ENCODE measurements around the gene ZMYND8. TPM values are rescaled to one million over a fixed set of nuclear protein-coding genes. Genes with fewer than 3 reads are reported as not detected.
"Not testable (repeated sequence)": the region's sequence is repeated elsewhere in the genome, so short reads cannot be mapped to it uniquely, and the experiment has no call there.

The ZMYND8 gene
- total RNA-seq, 2 experiments from 2014 or later: 30.3 to 33.0 TPM

DNA sequence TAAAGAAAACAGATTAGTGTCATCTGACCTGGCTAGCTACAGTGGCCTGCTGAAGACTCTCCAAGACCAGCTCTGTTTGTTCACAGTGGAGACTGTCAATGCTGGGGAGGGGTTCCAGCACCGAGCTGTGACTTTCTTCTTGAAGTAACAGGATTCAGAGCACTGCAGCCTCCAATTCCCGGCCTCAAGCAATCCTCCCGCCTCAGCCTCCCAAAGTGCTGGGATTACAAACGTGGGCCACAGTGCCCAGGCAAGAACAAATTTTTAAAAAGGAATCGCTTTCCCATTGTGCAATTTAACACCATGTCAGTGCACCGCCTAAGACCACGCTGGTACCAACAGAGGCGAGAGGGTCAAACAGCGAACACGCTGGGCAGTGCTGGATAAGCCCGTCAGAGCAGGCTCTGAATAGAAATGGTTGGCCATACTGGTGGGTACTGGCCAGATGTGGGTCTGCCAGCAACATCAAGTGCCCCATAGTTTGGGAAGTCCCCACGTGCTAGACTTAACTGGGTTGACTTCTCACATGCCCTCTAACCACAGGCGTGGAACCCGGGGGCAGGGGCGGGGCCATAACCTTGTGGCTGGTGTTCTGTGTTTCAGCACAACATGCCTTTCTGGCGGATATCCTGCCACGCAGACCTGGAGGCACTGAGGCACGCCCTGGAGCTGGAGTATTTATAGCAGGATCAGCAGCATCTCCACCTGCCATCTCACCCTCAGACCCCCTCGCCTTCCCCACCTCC, 168.9 kb downstream of the ZMYND8 start:
- H3K27me3 Mint-ChIP-seq (ENCODE audit: low read depth): peaks cover 16% of the 10 kb centered on the region

DNA sequence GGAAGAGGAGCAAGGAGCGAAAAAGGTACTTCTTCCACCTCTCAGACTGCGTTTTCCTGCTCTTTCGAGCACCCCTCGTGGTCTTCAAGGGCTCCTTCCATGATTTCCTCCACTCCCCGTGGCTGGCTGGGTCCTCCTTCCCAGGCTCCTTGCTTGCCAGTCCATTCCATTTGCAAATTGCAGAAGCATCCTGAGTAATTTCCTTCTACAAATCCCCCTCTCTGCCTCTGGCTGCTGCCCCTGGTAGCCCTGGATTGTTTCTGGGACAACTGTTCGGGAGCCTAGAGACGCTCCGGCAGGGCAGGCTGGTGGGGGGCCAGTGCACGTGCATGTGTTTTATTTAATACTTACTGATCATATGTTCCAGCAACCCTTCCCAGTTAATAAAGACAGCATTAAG, 173.1 kb downstream of the ZMYND8 start:
- no peaks in the 10 kb centered on the region for H3K9me3 Mint-ChIP-seq
- CTCF ChIA-PET: no interaction called here
- no peak overlapping the region for H3K4me3 Mint-ChIP-seq
- no peaks in the 10 kb centered on the region for H3K36me3 Mint-ChIP-seq (ENCODE audit: low read depth)
- H3K4me1 Mint-ChIP-seq (ENCODE audit: low read depth): peaks cover 2% of the 10 kb centered on the region
- DNase-seq: no peak
- intact Hi-C loops (cut with micrococcal nuclease): no loop called here
- no peak overlapping the region for H3K27ac Mint-ChIP-seq
- peaks cover 2% of the 10 kb centered on the region for H3K27me3 Mint-ChIP-seq (ENCODE audit: low read depth)

More for the DNA sequence above, 168.9 kb downstream of the ZMYND8 start:
- Mint-ChIP-seq H3K36me3 (ENCODE audit: low read depth) (no peaks in the 10 kb centered on the region), H3K9me3 (no peaks in the 10 kb centered on the region), H3K4me3 (no peak overlapping the region), H3K27ac (no peak overlapping the region), H3K4me1 (ENCODE audit: low read depth) (peaks cover 9% of the 10 kb centered on the region)
- CTCF ChIA-PET: interaction anchor here (0.7 kb wide), 1 partner anchor 120 kb away, joined by 5 read pairs; no protein-coding TSS in a partner anchor
- intact Hi-C loops (cut with micrococcal nuclease): no loop called here
- peak; percentile 15 for DNase-seq

DNA sequence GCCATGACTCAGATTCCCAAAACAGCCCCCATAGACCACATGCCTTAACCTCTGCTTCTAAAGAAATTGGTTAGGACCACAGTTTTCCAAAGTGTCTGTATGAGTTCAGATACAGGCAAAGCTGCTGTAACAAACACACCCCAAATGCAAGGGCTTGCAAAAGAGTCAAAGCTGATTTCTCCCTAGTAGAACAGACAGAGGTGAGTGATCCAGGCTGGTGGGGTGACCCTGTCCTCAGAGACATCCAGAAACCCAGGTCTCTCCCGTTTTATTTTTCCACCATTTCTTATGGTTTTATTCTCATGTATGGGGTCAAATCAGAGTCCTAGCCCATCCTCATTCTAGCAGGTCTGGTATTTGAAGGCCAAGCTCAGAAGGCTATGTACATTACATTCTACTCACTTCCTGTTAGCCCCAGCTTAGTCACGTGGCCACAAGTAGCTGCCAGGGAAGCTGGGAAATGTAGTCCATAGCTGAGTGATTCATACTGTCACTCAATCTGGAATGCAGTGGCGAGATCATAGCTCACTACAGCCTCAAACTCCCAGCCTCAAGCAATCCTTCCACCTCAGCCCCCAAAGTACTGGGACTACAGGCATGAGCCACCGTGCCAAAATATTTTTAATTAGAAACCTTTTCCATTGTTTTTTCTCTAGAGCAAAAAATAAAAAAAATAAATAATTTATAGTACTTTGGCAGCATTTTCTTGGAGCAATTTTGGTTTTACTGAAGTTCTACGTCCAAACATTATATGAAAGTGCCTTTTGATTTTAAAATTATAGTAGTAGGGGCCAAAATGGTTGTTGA, 175.2 kb downstream of the ZMYND8 start:
- DNase-seq: peak; percentile 24
- H3K36me3 Mint-ChIP-seq (ENCODE audit: low read depth): no peaks in the 10 kb centered on the region
- CTCF ChIA-PET: interaction anchor here (0.7 to 1.3 kb wide), 3 partner anchors 15 to 90 kb away, joined by 3 to 5 read pairs (median 3); no protein-coding TSS in a partner anchor

DNA sequence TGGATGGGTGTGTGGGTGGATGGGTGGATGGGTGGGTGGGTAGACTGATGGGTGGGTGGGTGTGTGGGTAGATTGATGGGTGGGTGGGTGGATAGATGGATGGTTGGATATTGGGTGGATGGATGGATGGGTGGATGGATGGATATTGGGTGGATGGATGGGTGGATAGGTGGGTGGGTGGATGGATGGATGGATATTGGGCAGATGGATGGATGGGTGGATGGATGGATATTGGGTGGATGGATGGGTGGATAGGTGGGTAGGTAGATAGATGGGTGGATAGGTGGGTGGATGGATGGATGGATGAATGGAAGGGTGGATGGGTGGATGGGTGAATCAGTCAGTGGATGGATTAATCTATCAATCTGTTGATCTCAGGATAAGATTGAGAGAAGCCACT, 177.2 kb downstream of the ZMYND8 start:
- CTCF ChIA-PET: no interaction called here
- no peaks in the 10 kb centered on the region for H3K36me3 Mint-ChIP-seq (ENCODE audit: low read depth)
- no peak overlapping the region for H3K4me3 Mint-ChIP-seq

More for the DNA sequence above, 175.2 kb downstream of the ZMYND8 start:
- Mint-ChIP-seq H3K4me1 (ENCODE audit: low read depth) (no peaks in the 10 kb centered on the region), H3K27me3 (ENCODE audit: low read depth) (no peaks in the 10 kb centered on the region), H3K9me3 (no peaks in the 10 kb centered on the region), H3K4me3 (no peak overlapping the region), H3K27ac (no peak overlapping the region)
- intact Hi-C loops (cut with micrococcal nuclease): no loop called here

DNA sequence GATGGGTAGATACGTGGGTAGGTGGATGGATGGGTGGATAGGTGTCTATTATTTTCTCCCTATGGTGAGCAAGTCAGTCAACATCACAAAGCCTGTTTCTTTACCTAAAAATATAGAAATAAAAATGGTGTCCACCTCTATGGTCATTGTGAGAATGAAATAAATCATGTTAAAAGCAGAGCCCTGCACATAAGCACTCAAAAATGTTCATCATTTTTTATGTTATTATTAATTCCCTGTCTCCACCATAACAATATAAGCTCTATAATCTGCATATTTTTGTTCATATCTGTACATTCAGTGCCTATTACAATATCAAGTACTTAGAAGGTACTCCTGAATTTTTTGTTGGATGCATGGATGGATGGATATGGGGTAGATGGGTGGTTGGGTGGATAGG, 177.6 kb downstream of the ZMYND8 start:
- no peaks in the 10 kb centered on the region for H3K4me1 Mint-ChIP-seq (ENCODE audit: low read depth)
- H3K36me3 Mint-ChIP-seq (ENCODE audit: low read depth): no peaks in the 10 kb centered on the region
- H3K27ac Mint-ChIP-seq: no peak overlapping the region
- CTCF ChIA-PET: no interaction called here
- no peak for DNase-seq
- intact Hi-C loops (cut with micrococcal nuclease): no loop called here
- H3K9me3 Mint-ChIP-seq: no peaks in the 10 kb centered on the region
- no peaks in the 10 kb centered on the region for H3K27me3 Mint-ChIP-seq (ENCODE audit: low read depth)
- no peak overlapping the region for H3K4me3 Mint-ChIP-seq

More for the DNA sequence above, 177.2 kb downstream of the ZMYND8 start:
- no peaks in the 10 kb centered on the region for H3K4me1 Mint-ChIP-seq (ENCODE audit: low read depth)
- intact Hi-C loops (cut with micrococcal nuclease): no loop called here
- H3K27me3 Mint-ChIP-seq (ENCODE audit: low read depth): no peaks in the 10 kb centered on the region
- H3K9me3 Mint-ChIP-seq: no peaks in the 10 kb centered on the region
- no peak for DNase-seq
- no peak overlapping the region for H3K27ac Mint-ChIP-seq

DNA sequence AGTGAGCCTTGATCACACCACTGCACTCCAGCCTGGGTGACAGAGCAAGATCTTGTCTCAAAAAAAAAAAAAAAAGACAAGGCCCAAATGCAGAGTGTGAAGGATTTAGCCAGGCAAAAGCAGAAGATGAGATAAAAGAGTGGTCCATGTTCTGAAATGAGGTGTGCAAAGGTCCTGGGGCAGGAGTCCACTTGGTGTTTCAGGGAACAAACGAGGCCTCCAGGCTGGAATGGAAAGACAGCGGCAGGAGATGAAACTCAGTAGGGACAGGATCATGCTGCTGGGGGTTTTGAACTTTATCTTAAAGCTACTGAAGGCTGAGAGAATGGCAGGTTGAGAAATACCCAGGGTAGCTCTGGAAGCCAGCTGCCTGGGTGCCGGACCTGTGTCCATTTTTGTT, 178.2 kb downstream of the ZMYND8 start:
- CTCF ChIA-PET: interaction anchor here (0.7 kb wide), 1 partner anchor 1442 kb away, joined by 3 read pairs; no protein-coding TSS in a partner anchor
- Mint-ChIP-seq H3K9me3 (no peaks in the 10 kb centered on the region), H3K4me3 (no peak overlapping the region), H3K4me1 (ENCODE audit: low read depth) (no peaks in the 10 kb centered on the region), H3K36me3 (ENCODE audit: low read depth) (no peaks in the 10 kb centered on the region), H3K27ac (no peak overlapping the region), H3K27me3 (ENCODE audit: low read depth) (no peaks in the 10 kb centered on the region)
- intact Hi-C loops (cut with micrococcal nuclease): no loop called here
- no peak for DNase-seq

DNA sequence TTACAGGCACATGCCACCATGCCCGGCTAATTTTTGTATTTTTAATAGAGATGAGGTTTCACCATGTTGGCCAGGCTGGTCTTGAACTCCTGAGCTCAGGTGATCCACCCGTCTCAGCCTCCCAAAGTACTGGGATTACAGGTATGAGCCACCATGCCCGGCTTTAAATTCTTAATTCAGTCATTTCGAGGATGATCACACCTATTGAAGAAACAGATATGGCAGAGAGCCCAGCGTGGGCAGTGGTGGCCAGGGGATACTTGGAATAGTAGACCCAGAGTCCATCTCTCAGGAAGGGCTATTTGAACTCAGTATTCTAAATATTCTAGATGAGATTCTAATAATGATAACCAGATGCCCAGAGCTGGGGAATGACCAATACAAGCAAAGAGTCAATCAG, 180.3 kb downstream of the ZMYND8 start:
- H3K27me3 Mint-ChIP-seq (ENCODE audit: low read depth); H3K4me3 Mint-ChIP-seq; H3K9me3 Mint-ChIP-seq; H3K36me3 Mint-ChIP-seq (ENCODE audit: low read depth); H3K27ac Mint-ChIP-seq; DNase-seq; intact Hi-C loops (cut with micrococcal nuclease); H3K4me1 Mint-ChIP-seq (ENCODE audit: low read depth): not testable (repeated sequence)
- CTCF ChIA-PET: interaction anchor here (0.6 kb wide), 1 partner anchor 56 kb away, joined by 5 read pairs; no protein-coding TSS in a partner anchor

DNA sequence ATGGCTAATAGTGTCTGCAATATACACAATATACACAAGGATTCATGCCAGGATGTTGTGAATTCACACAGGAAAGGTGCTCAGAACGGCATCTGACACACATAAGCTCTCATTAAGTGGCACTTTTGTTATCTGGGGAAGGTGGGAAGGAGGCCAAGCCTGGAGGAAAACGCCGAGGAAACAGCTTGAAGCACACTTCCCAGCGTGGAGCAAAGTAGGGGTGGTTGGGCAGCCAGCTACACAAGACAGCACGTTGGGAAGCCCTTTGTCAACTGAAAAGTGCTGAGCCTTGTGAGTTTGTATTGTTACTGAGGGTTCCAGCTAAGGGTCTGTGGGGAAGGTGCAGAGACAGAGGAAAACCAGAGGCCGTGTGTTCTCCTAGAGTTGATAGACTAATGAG, 181.0 kb downstream of the ZMYND8 start:
- H3K27ac Mint-ChIP-seq: no peak overlapping the region
- no peaks in the 10 kb centered on the region for H3K4me1 Mint-ChIP-seq (ENCODE audit: low read depth)
- no peak for DNase-seq
- CTCF ChIA-PET: no interaction called here
- H3K4me3 Mint-ChIP-seq: no peak overlapping the region
- H3K9me3 Mint-ChIP-seq: no peaks in the 10 kb centered on the region
- H3K27me3 Mint-ChIP-seq (ENCODE audit: low read depth): no peaks in the 10 kb centered on the region
- no peaks in the 10 kb centered on the region for H3K36me3 Mint-ChIP-seq (ENCODE audit: low read depth)
- intact Hi-C loops (cut with micrococcal nuclease): no loop called here

DNA sequence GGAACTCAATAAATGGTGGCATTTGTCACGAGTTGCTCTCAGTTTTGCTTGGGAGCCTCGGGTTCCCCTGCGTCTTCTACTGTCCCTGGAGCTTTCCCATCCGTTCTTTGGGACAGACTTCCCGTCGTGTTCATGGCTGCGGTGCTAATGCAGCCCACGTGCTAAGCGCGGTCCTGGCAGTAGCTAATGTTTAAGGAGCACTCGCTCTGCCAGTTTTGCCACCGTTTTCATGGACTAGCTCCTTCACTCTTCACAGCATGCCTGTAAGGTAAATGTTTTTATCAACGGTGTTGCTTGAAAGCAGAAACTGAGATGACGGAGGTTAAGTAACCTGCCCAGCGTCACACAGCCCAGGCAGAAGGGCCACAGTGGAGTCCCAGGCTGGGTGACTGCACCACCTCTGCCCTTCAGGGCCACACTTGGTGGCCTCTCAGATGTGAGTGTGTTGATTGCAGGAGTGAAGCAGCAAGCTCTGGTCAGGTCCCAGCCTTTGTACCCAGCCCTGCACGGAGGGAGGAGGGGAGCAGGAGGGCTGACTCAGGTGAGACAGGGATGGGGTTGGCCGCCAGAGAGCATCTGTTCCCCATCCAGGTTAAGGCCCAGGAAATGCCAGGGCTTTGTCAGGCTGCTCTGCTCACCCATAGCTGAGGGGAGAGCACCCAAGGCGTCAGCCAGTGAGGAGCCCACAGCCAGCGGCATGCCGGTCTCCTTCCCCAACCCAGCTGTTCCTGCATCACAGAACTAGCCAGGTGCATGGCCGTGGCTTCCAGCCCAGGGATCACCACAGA, 181.8 kb downstream of the ZMYND8 start:
- DNase-seq: no peak
- Mint-ChIP-seq H3K27me3 (ENCODE audit: low read depth) (no peaks in the 10 kb centered on the region), H3K36me3 (ENCODE audit: low read depth) (no peaks in the 10 kb centered on the region), H3K4me1 (ENCODE audit: low read depth) (no peaks in the 10 kb centered on the region), H3K4me3 (no peak overlapping the region), H3K27ac (no peak overlapping the region), H3K9me3 (no peaks in the 10 kb centered on the region)
- intact Hi-C loops (cut with micrococcal nuclease): no loop called here
- CTCF ChIA-PET: no interaction called here

DNA sequence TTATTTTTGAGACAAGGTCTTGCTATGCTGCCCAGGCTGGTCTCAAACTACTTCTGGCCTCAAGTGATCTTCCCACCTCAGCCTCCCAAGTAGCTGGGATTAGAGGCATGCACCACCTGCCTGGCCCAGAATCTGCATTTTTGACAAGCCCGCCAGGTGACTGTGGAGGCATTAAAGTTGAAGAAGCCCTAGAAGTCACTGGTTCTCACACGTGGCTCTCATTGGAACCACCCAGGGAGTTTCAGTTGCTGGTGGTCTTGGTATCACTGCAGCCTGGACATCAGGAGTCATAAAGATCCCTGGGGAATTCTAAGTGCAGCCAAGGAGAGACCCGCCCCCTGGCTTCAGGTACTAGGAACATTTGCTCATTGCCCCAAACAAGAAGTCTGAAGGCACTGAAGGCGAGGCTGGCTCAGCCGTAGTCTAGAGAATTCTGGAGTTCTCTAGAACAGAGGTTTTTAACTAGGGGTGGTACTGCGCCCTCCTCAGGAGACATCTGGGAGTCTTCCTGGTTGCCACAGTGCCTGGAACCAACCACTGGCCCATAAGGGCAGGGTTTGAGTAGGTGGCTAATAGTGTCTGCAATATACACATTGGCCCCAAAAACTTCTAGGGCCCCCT, 182.8 kb downstream of the ZMYND8 start:
- Mint-ChIP-seq H3K4me3 (no peak overlapping the region), H3K4me1 (ENCODE audit: low read depth) (no peaks in the 10 kb centered on the region), H3K9me3 (no peaks in the 10 kb centered on the region), H3K27ac (no peak overlapping the region), H3K36me3 (ENCODE audit: low read depth) (no peaks in the 10 kb centered on the region), H3K27me3 (ENCODE audit: low read depth) (no peaks in the 10 kb centered on the region)
- intact Hi-C loops (cut with micrococcal nuclease): no loop called here
- DNase-seq: no peak
- CTCF ChIA-PET: no interaction called here

DNA sequence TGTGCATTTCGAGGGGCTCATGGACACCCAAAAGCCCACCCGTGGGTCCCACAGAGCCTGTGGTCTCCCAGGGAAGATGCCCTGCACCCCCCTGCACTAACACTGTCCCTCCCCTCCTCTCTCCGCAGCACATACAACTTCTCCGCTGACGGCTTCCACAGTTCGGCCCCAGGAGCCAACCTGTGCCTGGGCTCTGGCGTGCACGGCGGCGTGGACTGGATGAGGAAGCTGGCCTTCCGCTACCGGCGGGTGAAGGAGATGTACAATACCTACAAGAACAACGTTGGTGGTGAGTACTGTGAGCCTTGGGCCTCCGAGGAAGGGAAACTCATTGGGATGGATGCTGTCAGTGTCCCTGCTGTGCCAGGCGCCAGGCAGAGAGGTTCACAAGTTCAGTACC, 183.9 kb downstream of the ZMYND8 start:
- no peak overlapping the region for H3K4me3 Mint-ChIP-seq
- H3K36me3 Mint-ChIP-seq (ENCODE audit: low read depth): no peaks in the 10 kb centered on the region
- DNase-seq: no peak
- H3K27ac Mint-ChIP-seq: no peak overlapping the region
- intact Hi-C loops (cut with micrococcal nuclease): no loop called here
- H3K9me3 Mint-ChIP-seq: no peaks in the 10 kb centered on the region
- CTCF ChIA-PET: interaction anchor here (0.5 to 1.0 kb wide), 2 partner anchors 8 to 209 kb away, joined by 3 read pairs; no protein-coding TSS in a partner anchor
- H3K27me3 Mint-ChIP-seq (ENCODE audit: low read depth): peaks cover 1% of the 10 kb centered on the region
- H3K4me1 Mint-ChIP-seq (ENCODE audit: low read depth): no peaks in the 10 kb centered on the region

DNA sequence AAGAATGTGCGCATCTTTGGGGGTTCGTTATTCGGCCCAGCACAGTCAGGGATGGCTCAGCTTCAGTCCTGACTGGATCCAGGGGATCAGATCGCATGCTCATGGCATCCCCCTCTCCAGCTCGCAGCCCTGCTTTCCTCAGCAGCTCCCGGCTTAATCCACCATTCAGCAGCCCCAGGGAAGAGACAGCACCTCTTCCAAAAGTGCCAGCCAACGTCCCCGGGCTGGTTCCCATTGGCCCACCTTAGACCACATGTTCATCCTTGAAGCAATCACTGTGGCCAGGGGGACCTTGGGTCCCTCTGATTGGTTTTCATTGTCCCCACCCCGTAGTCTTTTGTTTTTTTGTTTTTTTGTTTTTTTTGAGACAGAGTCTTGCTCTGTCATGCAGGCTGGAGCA, 188.7 kb downstream of the ZMYND8 start:
- Mint-ChIP-seq H3K4me1 (ENCODE audit: low read depth) (no peaks in the 10 kb centered on the region), H3K36me3 (ENCODE audit: low read depth) (no peaks in the 10 kb centered on the region), H3K27ac (no peak overlapping the region), H3K4me3 (no peak overlapping the region), H3K9me3 (no peaks in the 10 kb centered on the region), H3K27me3 (ENCODE audit: low read depth) (peaks cover 1% of the 10 kb centered on the region)
- CTCF ChIA-PET: no interaction called here
- DNase-seq: no peak
- intact Hi-C loops (cut with micrococcal nuclease): no loop called here
